Stimulated activated CD4-positive, alpha-beta T cell treated with anti-CD3 and anti-CD28 coated beads, Interleukin-4, amount 100 ng/mL, for 48 hours (primary cell): Measurements from ENCODE around the gene STMP1.
"Not testable (repeated sequence)": the region's sequence is repeated elsewhere in the genome, so short reads cannot be mapped to it uniquely, and the experiment has no call there.

Experiments used
- DNase-seq, 2 donors: peaks; one replicate each; pipeline ENCODE4 v3.0.0-alpha.2; 2020; ENCODE audit warnings: low read depth in 2 of 2

Gene STMP1

GRCh38 chr7:135662373-135663114 is at the start of gene STMP1:
Gene STMP1, plus strand, starts transcription at chr7:135662514.
- peak; percentile 96 to 98 for DNase-seq

DNA sequence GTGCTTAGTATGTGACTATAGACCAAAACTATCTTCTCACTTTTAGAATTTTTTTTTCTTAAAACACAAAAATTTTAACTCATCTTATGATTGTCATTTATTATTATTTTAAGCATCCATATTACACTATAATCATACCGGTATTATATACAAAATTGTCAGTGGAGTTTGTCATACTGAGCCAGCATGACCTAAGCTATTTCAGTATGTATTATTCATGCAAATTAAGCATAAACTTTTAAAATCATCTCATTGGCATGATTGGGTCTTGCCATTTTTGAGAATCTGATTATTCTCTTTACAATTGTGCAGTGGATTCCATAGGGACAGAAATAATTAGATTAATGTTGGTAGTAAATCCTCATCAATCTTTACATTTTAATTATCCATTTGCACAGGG is 46.2 kb upstream of the STMP1 start:
- no peak for DNase-seq

- DNase-seq = no peak
Observed at GRCh38 chr7:135617781-135618180, 44.5 kb upstream of the STMP1 start.

GRCh38 chr7:135618510-135618909 is 43.8 kb upstream of the STMP1 start:
- DNase-seq = no peak

DNA sequence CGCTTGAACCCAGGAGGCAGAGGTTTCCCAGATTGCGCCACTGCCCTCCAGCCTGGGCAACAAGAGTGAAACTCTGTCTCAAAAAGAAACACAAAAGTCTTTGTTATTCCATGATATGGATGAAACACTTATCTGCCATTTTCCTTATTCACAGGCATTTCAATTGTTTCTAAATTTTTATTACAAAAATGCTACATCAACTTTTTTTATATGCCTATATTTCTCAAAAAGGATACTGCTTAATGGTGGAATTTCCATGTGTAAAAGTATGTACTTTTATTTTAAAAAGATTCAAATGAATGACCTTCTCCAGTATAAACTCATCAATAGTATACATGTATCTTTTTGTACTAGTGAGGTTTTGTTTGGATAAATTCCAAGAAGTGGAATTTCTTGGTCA is 41.9 kb upstream of the STMP1 start:
- DNase-seq = no peak

- DNase-seq = no peak
Observed at GRCh38 chr7:135620980-135621850, 41.1 kb upstream of the STMP1 start.

GRCh38 chr7:135634191-135634878 is 28.0 kb upstream of the STMP1 start:
- no peak for DNase-seq

- DNase-seq = not testable (repeated sequence)
Observed at GRCh38 chr7:135639690-135640089, 22.6 kb upstream of the STMP1 start.

DNA sequence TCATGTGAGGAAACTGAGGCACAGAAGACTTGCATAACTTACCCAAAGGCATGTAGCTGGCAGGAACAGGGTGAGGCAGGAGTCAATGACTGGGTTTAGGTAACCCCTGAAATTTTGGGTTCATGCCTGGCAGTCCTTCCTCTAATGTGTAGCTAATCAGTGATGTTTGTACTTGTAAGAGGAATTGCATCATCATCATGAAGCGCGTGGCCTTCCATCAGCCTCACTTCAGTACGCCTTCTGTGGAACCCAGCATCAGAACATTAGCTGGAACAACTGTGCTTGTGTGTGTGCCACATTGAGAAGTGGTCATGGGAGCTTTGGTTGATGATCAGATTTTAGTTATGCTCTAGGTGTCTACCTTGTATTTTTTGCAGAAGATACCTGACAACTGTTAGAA is 18.2 kb upstream of the STMP1 start:
- DNase-seq = no peak

GRCh38 chr7:135644729-135645128 is 17.6 kb upstream of the STMP1 start:
- DNase-seq = no peak

DNA sequence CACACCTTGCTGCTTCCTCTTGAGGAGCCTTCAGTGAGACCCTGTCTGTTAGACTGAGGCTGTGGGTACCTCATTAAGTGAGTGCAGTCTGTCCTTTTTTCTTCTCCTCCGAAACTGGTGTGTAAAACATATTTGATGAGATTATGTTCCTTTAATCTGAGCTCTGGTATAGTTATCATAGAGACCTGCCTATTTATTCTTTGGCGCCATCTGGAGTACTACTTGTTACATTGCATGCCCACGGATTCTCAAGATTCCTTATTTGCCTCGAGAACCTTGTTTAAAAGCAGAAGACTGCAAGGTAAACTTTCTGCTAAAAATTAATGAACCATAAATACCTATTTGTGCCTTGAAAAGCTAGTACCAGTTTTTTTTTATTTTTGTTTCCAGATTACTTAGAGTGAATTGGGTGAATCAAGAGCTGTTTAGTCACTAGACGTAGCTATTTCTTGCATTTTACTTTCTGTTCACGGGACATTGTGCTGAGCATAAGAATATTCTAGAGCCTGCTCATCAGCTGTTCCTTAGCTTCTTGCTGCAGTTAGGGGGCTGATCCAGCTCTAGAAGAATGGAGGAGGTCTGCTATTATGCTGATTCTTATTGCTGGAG is 16.9 kb upstream of the STMP1 start:
- no peak for DNase-seq

DNA sequence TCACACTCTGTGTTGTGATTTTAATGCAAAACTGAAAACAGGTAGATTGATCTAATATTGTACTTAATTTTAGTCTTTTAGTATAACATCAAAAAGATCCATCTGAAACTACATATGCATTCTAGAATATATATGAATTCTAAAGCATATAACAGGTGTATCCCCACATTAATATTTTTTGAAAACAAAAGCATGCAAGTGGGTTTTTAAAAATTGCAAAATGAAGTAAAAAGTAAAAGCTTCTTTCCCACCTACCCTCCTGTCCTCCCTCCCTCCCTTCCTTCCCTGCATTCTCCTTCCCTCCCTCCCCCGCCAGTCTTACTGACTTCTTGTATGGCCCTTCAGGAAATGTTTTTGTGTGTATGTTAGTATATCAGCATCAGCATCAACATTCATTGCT is 14.6 kb upstream of the STMP1 start:
- no peak for DNase-seq

GRCh38 chr7:135648235-135648634 is 14.1 kb upstream of the STMP1 start:
- DNase-seq = no peak

GRCh38 chr7:135650831-135651573 is 11.3 kb upstream of the STMP1 start:
- DNase-seq = no peak

GRCh38 chr7:135653340-135654080 is 8.8 kb upstream of the STMP1 start:
- no peak for DNase-seq

GRCh38 chr7:135658564-135658963 is 3.8 kb upstream of the STMP1 start:
- no peak for DNase-seq

DNA sequence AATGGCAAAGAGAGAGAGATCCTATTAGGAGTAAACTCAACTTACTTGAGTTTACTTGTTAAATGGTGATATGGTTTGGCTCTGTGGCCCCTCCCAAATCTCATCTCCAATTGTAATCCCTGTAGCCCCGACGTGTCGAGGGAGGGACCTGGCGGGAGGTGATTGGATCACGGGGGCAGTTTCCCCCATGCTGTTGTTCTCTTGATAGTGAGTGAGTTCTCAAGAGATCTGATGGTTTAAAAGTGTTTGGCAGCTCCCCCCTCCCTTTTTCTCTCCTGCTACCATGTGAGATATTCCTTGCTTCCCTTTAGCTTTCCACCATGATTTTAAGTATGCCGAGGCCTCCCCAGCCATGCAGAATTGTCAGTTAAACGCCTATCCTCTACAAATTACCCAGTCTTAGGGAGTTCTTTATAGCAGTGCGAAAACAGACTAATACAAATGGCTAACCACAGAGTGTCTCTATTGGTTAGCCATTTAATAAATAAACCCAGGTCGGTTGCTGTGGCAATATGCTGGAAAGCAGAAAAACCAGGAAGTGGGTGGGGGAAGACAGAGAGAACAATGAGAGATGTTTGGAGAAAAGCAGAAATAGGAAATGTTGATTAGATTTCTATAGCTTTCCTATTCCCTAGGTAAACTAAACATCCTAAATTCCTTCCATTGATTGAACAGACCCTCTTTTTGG is 3.0 kb upstream of the STMP1 start:
- no peak for DNase-seq

DNA sequence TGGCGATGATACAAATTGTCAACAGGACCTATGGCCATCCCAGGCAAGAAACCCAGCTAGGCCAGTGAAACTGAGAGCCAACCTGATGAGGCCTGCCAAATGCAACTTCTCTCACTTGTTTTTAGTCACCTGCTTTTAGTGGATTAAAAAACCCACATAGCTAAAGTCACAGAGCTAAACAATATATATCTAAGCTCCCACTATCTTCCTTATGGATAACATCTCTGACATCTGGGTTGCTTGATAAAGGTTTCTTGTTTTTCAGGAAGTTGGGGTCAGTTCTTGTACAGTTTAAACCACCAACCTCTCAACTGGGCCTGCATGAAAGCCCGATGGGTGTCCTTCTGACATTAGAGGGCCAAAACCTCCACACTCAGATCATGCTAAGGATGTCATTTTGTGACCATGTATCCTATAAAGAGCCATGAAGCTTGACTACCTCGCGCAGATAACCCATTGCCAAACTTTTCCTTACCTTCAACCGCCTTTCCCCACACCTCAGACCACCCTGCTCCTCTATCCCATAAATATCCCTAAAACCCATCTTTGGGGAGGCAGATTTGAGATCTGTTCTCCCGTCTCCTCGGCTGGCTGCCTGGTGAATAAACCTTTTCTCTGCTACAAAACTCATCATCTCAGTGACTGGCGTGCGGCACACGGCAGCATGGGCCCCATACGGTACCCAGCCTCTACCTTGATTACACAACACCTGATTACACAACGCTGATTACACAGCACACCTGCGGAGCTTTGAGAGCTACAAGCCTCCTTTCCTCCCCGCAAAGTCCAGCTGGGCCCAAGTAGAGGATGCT is 797 bp upstream of the STMP1 start:
- peak in 1 of 2 donors; percentile 7 for DNase-seq

DNA sequence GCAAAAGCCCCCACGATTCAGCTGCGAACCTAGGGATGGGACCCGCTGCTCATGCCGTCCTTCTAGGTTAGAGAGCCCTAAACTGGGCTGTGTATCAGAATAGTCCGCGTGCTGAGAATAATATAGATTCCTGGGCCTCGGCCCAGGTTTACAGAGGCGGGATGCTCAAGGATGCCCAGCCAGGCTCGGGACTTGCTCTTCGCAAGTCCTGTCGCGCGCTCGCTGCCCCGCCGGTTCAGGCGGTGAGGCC is 266 bp upstream of the STMP1 start:
- DNase-seq = no peak
